Measurements from ENCODE around the gene CAPN13.

- TF ChIP-seq CTCF (conservative IDR thresholded peaks at IDR 0.05; ENCODE audit: low read depth, low read length) = no peak
- TF ChIP-seq POLR2A (IDR thresholded peaks at IDR 0.05; ENCODE audit: low read depth, low read length) = no peak
- no peak for TF ChIP-seq MAFK (IDR thresholded peaks at IDR 0.05; ENCODE audit: low read depth, low read length)
- no peak for TF ChIP-seq FOS (IDR thresholded peaks at IDR 0.05; ENCODE audit: low read depth, low read length)
- no peak for TF ChIP-seq BHLHE40 (IDR thresholded peaks at IDR 0.05; ENCODE audit: low read depth, low read length)
- no peak for TF ChIP-seq RFX5 (IDR thresholded peaks at IDR 0.05; ENCODE audit: low read depth, low read length)
- TF ChIP-seq CHD1 (IDR thresholded peaks at IDR 0.05; ENCODE audit: low read depth, low read length) = no peak
- TF ChIP-seq MAZ (IDR thresholded peaks at IDR 0.05; ENCODE audit: borderline replicate concordance, low read depth, low read length) = no peak
Measured at GRCh38 chr2:30683236-30683956, 123.8 kb downstream of the CAPN13 start.
